Left lung (tissue), 10 donors: ENCODE measurements around the gene NUMBL. TPM values are rescaled to one million over a fixed set of nuclear protein-coding genes. Genes with fewer than 3 reads are reported as not detected.
A peak's percentile ranks its signal among the peaks of the same experiment; 100 is the strongest.

Experiments used
- ATAC-seq: fragments of 200-7000 bp; cut with Tn5 transposase; one replicate; pipeline ENCODE4 v1.9.1; 2020; ENCODE audit warnings: moderate library complexity
- DNase-seq, 4 donors: peaks; one replicate each; pipeline ENCODE4 v3.0.0-alpha.2; 2013 to 2020
- H3K27ac ChIP-seq, 2 donors: fragments of 200-600 bp; sonication (generic) in 1 of 2; one replicate each; pipeline versions ENCODE4 v1.5.0 to v1.8.0; 2020 to 2021
- H3K27me3 ChIP-seq, 2 donors: fragments of 200-600 bp; sonication (generic) in 1 of 2; one replicate each; pipeline versions ENCODE4 v1.5.0 to v1.8.0; 2020 to 2021
- H3K36me3 ChIP-seq, 2 donors: fragments of 200-600 bp; sonication (generic) in 1 of 2; one replicate each; pipeline versions ENCODE4 v1.5.0 to v1.8.0; 2020 to 2021
- H3K4me1 ChIP-seq, 2 donors: fragments of 200-600 bp; one replicate each; pipeline ENCODE4 v1.8.0; 2021
- H3K4me3 ChIP-seq, 2 donors: fragments of 200-600 bp; sonication (generic) in 1 of 2; one replicate each; pipeline versions ENCODE4 v1.5.0 to v1.8.0; 2020 to 2021; ENCODE audit warnings: mild to moderate bottlenecking in 1 of 2
- H3K9me3 ChIP-seq, 2 donors: fragments of 200-600 bp; sonication (generic) in 1 of 2; one replicate each; pipeline versions ENCODE4 v1.5.0 to v1.8.0; 2020 to 2021
- CTCF ChIP-seq, 2 donors: fragments of 200-600 bp; sonication (generic) in 1 of 2; IDR thresholded peaks; one replicate each; pipeline versions ENCODE4 v1.5.0 to v1.8.0; 2021; ENCODE audit warnings: antibody characterized with exemption in 2 of 2
- intact Hi-C, 2 donors: fragments of 100-400 bp; cut with DNase I; formaldehyde crosslinking; loops; one replicate each; pipeline versions ENCODE4 v1.11.2 to v1.14.2; 2022
- polyA plus RNA-seq, 6 donors: library from polyadenylated mRNA; unstranded; fragments of 120-200 nt; gene quantifications; one replicate each; pipeline ENCODE4 v1.2.1, GENCODE V29; 2013; ENCODE audit not compliant: insufficient read length in 6 of 6
- total RNA-seq, 2 donors: library from RNA; stranded (reverse); fragmentation: NEBNext Ultra II Directional; extraction: Animal tissue kit (Norgen Biotek cat#: 25700); gene quantifications; one replicate each; pipeline ENCODE4 v1.2.1, GENCODE V29; 2021
- donor health status: DM: no; HTN: yes; CAD: no.
- donor health status: DM: no; HTN: no; CAD: no.

The NUMBL gene
- total and polyA plus RNA-seq, 8 donors: 12.8 to 30.2 (median 16.3) TPM

- no peak overlapping the region for H3K4me3 ChIP-seq
- H3K9me3 ChIP-seq: no peaks in the 10 kb centered on the region
- DNase-seq (peak in 1 of 4 donors; percentile 80), ATAC-seq (peak; percentile 61)
- no peak for TF ChIP-seq CTCF (IDR thresholded peaks at IDR 0.05)
- H3K36me3 ChIP-seq: peaks cover 0 to 49% of the 10 kb centered on the region in 2 donors
- H3K27me3 ChIP-seq: no peaks in the 10 kb centered on the region
- H3K4me1 ChIP-seq: no peaks in the 10 kb centered on the region
- H3K27ac ChIP-seq: no peak overlapping the region
- intact Hi-C loops: no loop called here
Observed at GRCh38 chr19:40623403-40624251, 66.8 kb downstream of the NUMBL start.

- Histone ChIP-seq H3K36me3 (peaks cover 0 to 49% of the 10 kb centered on the region in 2 donors), H3K9me3 (no peaks in the 10 kb centered on the region), H3K4me1 (no peaks in the 10 kb centered on the region), H3K27ac (no peak overlapping the region), H3K4me3 (no peak overlapping the region), H3K27me3 (no peaks in the 10 kb centered on the region)
- peak in 1 of 4 donors; percentile 47 for DNase-seq
- TF ChIP-seq CTCF (IDR thresholded peaks at IDR 0.05): no peak
- intact Hi-C loops: no loop called here
- ATAC-seq: no peak
Observed at GRCh38 chr19:40622773-40623075, 67.7 kb downstream of the NUMBL start.

GRCh38 chr19:40621966-40622772 lies 68.3 kb downstream of the NUMBL start:
- ATAC-seq (no peak), DNase-seq (peak in 1 of 4 donors; percentile 70)
- no peaks in the 10 kb centered on the region for H3K4me1 ChIP-seq
- no peaks in the 10 kb centered on the region for H3K27me3 ChIP-seq
- intact Hi-C loops: no loop called here
- peaks cover 0 to 49% of the 10 kb centered on the region in 2 donors for H3K36me3 ChIP-seq
- TF ChIP-seq CTCF (IDR thresholded peaks at IDR 0.05): no peak
- H3K9me3 ChIP-seq: no peaks in the 10 kb centered on the region
- H3K4me3 ChIP-seq: no peak overlapping the region
- no peak overlapping the region for H3K27ac ChIP-seq

- no peak for TF ChIP-seq CTCF (IDR thresholded peaks at IDR 0.05)
- Histone ChIP-seq H3K27me3 (no peaks in the 10 kb centered on the region), H3K9me3 (no peaks in the 10 kb centered on the region), H3K27ac (no peak overlapping the region), H3K4me3 (no peak overlapping the region), H3K36me3 (peaks cover 0 to 49% of the 10 kb centered on the region in 2 donors), H3K4me1 (no peaks in the 10 kb centered on the region)
- intact Hi-C loops: no loop called here
- DNase-seq (no peak), ATAC-seq (no peak)
Observed at GRCh38 chr19:40621283-40621682, 69.2 kb downstream of the NUMBL start.

- ATAC-seq: no peak
- no peak overlapping the region for H3K27ac ChIP-seq
- peaks cover 0 to 7% of the 10 kb centered on the region in 2 donors for H3K27me3 ChIP-seq
- intact Hi-C loops: no loop called here
- H3K4me1 ChIP-seq: peaks cover 0 to 6% of the 10 kb centered on the region in 2 donors
- no peaks in the 10 kb centered on the region for H3K9me3 ChIP-seq
- TF ChIP-seq CTCF (IDR thresholded peaks at IDR 0.05): no peak
- no peak overlapping the region for H3K4me3 ChIP-seq
- peaks cover 0 to 43% of the 10 kb centered on the region in 2 donors for H3K36me3 ChIP-seq
- no peak for DNase-seq
Observed at GRCh38 chr19:40620161-40620485, 70.3 kb downstream of the NUMBL start.
